SK-N-SH (cell line): ENCODE data around the gene AP1M1.

Experiments
- EP300 ChIP-seq, 2 experiments: IDR thresholded peaks; 2 replicates each; pipeline versions ENCODE4 v1.4.0 to v1.6.1; 2012; ENCODE audit warnings: borderline replicate concordance in 1 of 2, low read depth in 1 of 2, low read length in 1 of 2
- FOSL2 ChIP-seq: IDR thresholded peaks from 2 replicates; pipeline ENCODE4 v1.4.0; 2012; ENCODE audit warnings: low read depth, mild to moderate bottlenecking, moderate library complexity, borderline replicate concordance
- FOXM1 ChIP-seq: IDR thresholded peaks from 2 replicates; pipeline ENCODE4 v1.4.0; 2012; ENCODE audit warnings: low read depth, mild to moderate bottlenecking
- SMC3 ChIP-seq: IDR thresholded peaks from 2 replicates; pipeline ENCODE4 v1.6.1; 2012; ENCODE audit warnings: low read depth, low read length, improper control_type of control experiment
- TF ChIP-seq, protein P1 (sequence below): fragments of 200-600 bp; sonication (generic); IDR thresholded peaks from 2 replicates; pipeline ENCODE4 v1.6.1; 2017; ENCODE audit warnings: antibody characterized with exemption, mild to moderate bottlenecking, moderate library complexity
- TF ChIP-seq, protein P2 (sequence below): IDR thresholded peaks from 2 replicates; pipeline ENCODE4; 2012

DNA sequence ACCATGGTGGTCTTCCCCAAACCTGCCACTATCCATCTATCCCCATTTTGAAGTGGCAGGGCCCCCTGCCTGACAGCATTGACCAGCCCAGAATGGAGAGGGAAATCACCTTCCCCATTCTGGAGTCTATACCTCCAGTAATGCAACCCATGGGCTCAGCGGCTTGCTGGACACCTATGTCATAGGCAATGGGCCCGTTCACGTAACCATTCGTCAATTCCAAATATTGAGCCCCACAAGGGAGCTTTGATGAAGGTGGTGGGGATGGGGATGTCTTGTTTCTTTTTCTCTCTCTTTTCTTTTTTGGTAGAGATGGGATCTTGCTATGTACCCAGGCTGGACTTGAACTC is 63.1 kb downstream of the AP1M1 start:
- TF ChIP-seq EP300 (IDR thresholded peaks at IDR 0.05; ENCODE audit: borderline replicate concordance in 1 of 2, low read depth in 1 of 2, low read length in 1 of 2), result no peak
- TF ChIP-seq, protein P1, sequence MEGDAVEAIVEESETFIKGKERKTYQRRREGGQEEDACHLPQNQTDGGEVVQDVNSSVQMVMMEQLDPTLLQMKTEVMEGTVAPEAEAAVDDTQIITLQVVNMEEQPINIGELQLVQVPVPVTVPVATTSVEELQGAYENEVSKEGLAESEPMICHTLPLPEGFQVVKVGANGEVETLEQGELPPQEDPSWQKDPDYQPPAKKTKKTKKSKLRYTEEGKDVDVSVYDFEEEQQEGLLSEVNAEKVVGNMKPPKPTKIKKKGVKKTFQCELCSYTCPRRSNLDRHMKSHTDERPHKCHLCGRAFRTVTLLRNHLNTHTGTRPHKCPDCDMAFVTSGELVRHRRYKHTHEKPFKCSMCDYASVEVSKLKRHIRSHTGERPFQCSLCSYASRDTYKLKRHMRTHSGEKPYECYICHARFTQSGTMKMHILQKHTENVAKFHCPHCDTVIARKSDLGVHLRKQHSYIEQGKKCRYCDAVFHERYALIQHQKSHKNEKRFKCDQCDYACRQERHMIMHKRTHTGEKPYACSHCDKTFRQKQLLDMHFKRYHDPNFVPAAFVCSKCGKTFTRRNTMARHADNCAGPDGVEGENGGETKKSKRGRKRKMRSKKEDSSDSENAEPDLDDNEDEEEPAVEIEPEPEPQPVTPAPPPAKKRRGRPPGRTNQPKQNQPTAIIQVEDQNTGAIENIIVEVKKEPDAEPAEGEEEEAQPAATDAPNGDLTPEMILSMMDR, result no peak
- TF ChIP-seq FOXM1, result no peak
- no peak for TF ChIP-seq SMC3
- no peak for TF ChIP-seq FOSL2
- TF ChIP-seq, protein P2, sequence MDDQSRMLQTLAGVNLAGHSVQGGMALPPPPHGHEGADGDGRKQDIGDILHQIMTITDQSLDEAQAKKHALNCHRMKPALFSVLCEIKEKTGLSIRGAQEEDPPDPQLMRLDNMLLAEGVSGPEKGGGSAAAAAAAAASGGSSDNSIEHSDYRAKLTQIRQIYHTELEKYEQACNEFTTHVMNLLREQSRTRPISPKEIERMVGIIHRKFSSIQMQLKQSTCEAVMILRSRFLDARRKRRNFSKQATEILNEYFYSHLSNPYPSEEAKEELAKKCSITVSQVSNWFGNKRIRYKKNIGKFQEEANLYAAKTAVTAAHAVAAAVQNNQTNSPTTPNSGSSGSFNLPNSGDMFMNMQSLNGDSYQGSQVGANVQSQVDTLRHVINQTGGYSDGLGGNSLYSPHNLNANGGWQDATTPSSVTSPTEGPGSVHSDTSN, result no peak
